ENCODE results near the gene AXIN2.

The AXIN2 gene

GRCh38 chr17:65586899-65587298 is 25.5 kb upstream of the AXIN2 start:
- DNase-seq (ENCODE audit: low read depth) = no peak
- H3K4me3 ChIP-seq (ENCODE audit: low read depth, low read length) = no peak overlapping the region

GRCh38 chr17:65584604-65585521 is 23.4 kb upstream of the AXIN2 start:
- H3K4me3 ChIP-seq (ENCODE audit: low read depth, low read length) = no peak overlapping the region
- DNase-seq (ENCODE audit: low read depth) = no peak

GRCh38 chr17:65583921-65584603 is 22.6 kb upstream of the AXIN2 start:
- no peak for DNase-seq (ENCODE audit: low read depth)
- no peak overlapping the region for H3K4me3 ChIP-seq (ENCODE audit: low read depth, low read length)

GRCh38 chr17:65576939-65577338 is 15.5 kb upstream of the AXIN2 start:
- DNase-seq (ENCODE audit: low read depth) = no peak
- H3K4me3 ChIP-seq (ENCODE audit: low read depth, low read length) = no peak overlapping the region

GRCh38 chr17:65573282-65573602 is 11.8 kb upstream of the AXIN2 start:
- no peak overlapping the region for H3K4me3 ChIP-seq (ENCODE audit: low read depth, low read length)
- DNase-seq (ENCODE audit: low read depth) = no peak

- no peak overlapping the region for H3K4me3 ChIP-seq (ENCODE audit: low read depth, low read length)
- DNase-seq (ENCODE audit: low read depth) = no peak
These were observed 11.3 kb upstream of the AXIN2 start for GRCh38 chr17:65572581-65573281.

- DNase-seq (ENCODE audit: low read depth) = no peak
- no peak overlapping the region for H3K4me3 ChIP-seq (ENCODE audit: low read depth, low read length)
These were observed 10.7 kb upstream of the AXIN2 start for GRCh38 chr17:65572186-65572580.

GRCh38 chr17:65568918-65569317 is 7.5 kb upstream of the AXIN2 start:
- DNase-seq (ENCODE audit: low read depth) = no peak
- H3K4me3 ChIP-seq (ENCODE audit: low read depth, low read length) = no peak overlapping the region

- H3K4me3 ChIP-seq (ENCODE audit: low read depth, low read length) = no peak overlapping the region
- DNase-seq (ENCODE audit: low read depth) = no peak
These were observed 6.1 kb upstream of the AXIN2 start for GRCh38 chr17:65567566-65567965.

- no peak overlapping the region for H3K4me3 ChIP-seq (ENCODE audit: low read depth, low read length)
- no peak for DNase-seq (ENCODE audit: low read depth)
These were observed 4.1 kb upstream of the AXIN2 start for GRCh38 chr17:65565559-65565958.

- no peak overlapping the region for H3K4me3 ChIP-seq (ENCODE audit: low read depth, low read length)
- no peak for DNase-seq (ENCODE audit: low read depth)
These were observed 3.3 kb upstream of the AXIN2 start for GRCh38 chr17:65564793-65565192.

- DNase-seq (ENCODE audit: low read depth) = no peak
These were observed 721 bp upstream of the AXIN2 start for GRCh38 chr17:65562206-65562531.

GRCh38 chr17:65560628-65561451 is 608 bp downstream of the AXIN2 start:
- peak overlapping the region; percentile 78 for H3K4me3 ChIP-seq (ENCODE audit: low read depth, low read length)

More at GRCh38 chr17:65562206-65562531, 721 bp upstream of the AXIN2 start:
- peak overlapping the region; percentile 78 for H3K4me3 ChIP-seq (ENCODE audit: low read depth, low read length)

GRCh38 chr17:65559804-65560627 is 1.4 kb downstream of the AXIN2 start:
- no peak for DNase-seq (ENCODE audit: low read depth)
- peak overlapping the region; percentile 78 for H3K4me3 ChIP-seq (ENCODE audit: low read depth, low read length)

More at GRCh38 chr17:65560628-65561451, 608 bp downstream of the AXIN2 start:
- peak; percentile 70 for DNase-seq (ENCODE audit: low read depth)

GRCh38 chr17:65559461-65559803 is 2.0 kb downstream of the AXIN2 start:
- DNase-seq (ENCODE audit: low read depth) = no peak
- H3K4me3 ChIP-seq (ENCODE audit: low read depth, low read length) = peak overlapping the region; percentile 78

- no peak for DNase-seq (ENCODE audit: low read depth)
- H3K4me3 ChIP-seq (ENCODE audit: low read depth, low read length) = peak overlapping the region; percentile 78
These were observed 2.6 kb downstream of the AXIN2 start for GRCh38 chr17:65558683-65559460.

- no peak for DNase-seq (ENCODE audit: low read depth)
- no peak overlapping the region for H3K4me3 ChIP-seq (ENCODE audit: low read depth, low read length)
These were observed 3.2 kb downstream of the AXIN2 start for GRCh38 chr17:65558311-65558682.

Data from skeletal muscle cell (primary cell).